CD4-positive, alpha-beta T cell (primary cell): ENCODE measurements around the gene TMEM151B. TPM values are rescaled to one million over a fixed set of nuclear protein-coding genes. Genes with fewer than 3 reads are reported as not detected.
"Not testable (repeated sequence)": the region's sequence is repeated elsewhere in the genome, so short reads cannot be mapped to it uniquely, and the experiment has no call there.

Source experiments
- ATAC-seq: fragments of 200-7000 bp; cut with Tn5 transposase; one replicate; pipeline ENCODE4 v1.10.0; 2022; ENCODE audit warnings: mild to moderate bottlenecking; ENCODE audit not compliant: poor library complexity
- CTCF ChIA-PET: fragments of 350-600 bp; sonication (Branson Sonifier 250); formaldehyde crosslinking; loops from one replicate; lab custom pipeline; 2021; ENCODE audit warnings: antibody characterized with exemption, inconsistent platforms; lab: Charles Lee
- POLR2A ChIA-PET: fragments of 350-600 bp; sonication (Branson Sonifier 250); formaldehyde crosslinking; loops from one replicate; lab custom pipeline; 2021; ENCODE audit warnings: antibody characterized with exemption, inconsistent platforms; lab: Charles Lee
- DNase-seq, 14 experiments: peaks; one replicate each; pipeline ENCODE4 v3.0.0-alpha.2; 2013 to 2020; ENCODE audit warnings: mixed read lengths in 2 of 14
- H3K27ac ChIP-seq, 2 donors: one replicate each; pipeline versions ENCODE4 v1.5.1 to v1.7.0; 2013; ENCODE audit warnings: low read length in 2 of 2, low read depth in 1 of 2, mild to moderate bottlenecking in 1 of 2
- H3K27me3 ChIP-seq, 2 experiments: 1 replicate in 1 of 2; 2 replicates in 1 of 2; pipeline versions ENCODE4 v1.6.1 to v1.7.0; 2013; ENCODE audit warnings: low read length in 2 of 2, control low read depth in 1 of 2, mild to moderate bottlenecking in 1 of 2, moderate library complexity in 1 of 2; ENCODE audit not compliant: insufficient read depth in 2 of 2, control insufficient read depth in 1 of 2
- H3K36me3 ChIP-seq: one replicate; pipeline ENCODE4 v1.6.1; 2013; ENCODE audit warnings: low read length, control low read depth; ENCODE audit not compliant: insufficient read depth
- H3K4me1 ChIP-seq: one replicate; pipeline ENCODE4 v1.6.1; 2013; ENCODE audit warnings: low read length, control low read depth; ENCODE audit not compliant: insufficient read depth
- H3K4me3 ChIP-seq: one replicate; pipeline ENCODE4 v1.5.1; 2013; ENCODE audit warnings: mild to moderate bottlenecking, low read length, moderate library complexity
- H3K9me3 ChIP-seq, 2 experiments: 1 replicate in 1 of 2; 2 replicates in 1 of 2; pipeline versions ENCODE4 v1.6.1 to v1.7.0; 2013; ENCODE audit warnings: low read length in 2 of 2, mild to moderate bottlenecking in 2 of 2, control low read depth in 1 of 2, moderate library complexity in 1 of 2; ENCODE audit not compliant: control insufficient read depth in 1 of 2, insufficient read depth in 1 of 2
- H3K27ac Mint-ChIP-seq: one replicate; pipeline ENCODE4 v1.8.0; 2020; ENCODE audit warnings: mixed read lengths
- H3K27me3 Mint-ChIP-seq: one replicate; pipeline ENCODE4 v1.8.0; 2021; ENCODE audit warnings: mixed read lengths
- H3K36me3 Mint-ChIP-seq: one replicate; pipeline ENCODE4 v1.8.0; 2021; ENCODE audit warnings: low read depth, mixed read lengths
- H3K4me1 Mint-ChIP-seq: one replicate; pipeline ENCODE4 v1.8.0; 2021; ENCODE audit warnings: low read depth, mixed read lengths
- H3K4me3 Mint-ChIP-seq: one replicate; pipeline ENCODE4 v1.8.0; 2020; ENCODE audit warnings: mild to moderate bottlenecking, mixed read lengths
- H3K9me3 Mint-ChIP-seq: one replicate; pipeline ENCODE4 v1.8.0; 2020; ENCODE audit warnings: mixed read lengths
- CTCF ChIP-seq: fragments of 200-600 bp; IDR thresholded peaks from one replicate; pipeline ENCODE4 v1.8.0; 2022; ENCODE audit warnings: antibody characterized with exemption, mild to moderate bottlenecking
- intact Hi-C, 2 experiments: fragments of 100-400 bp; cut with DNase I in 1 of 2; cut with micrococcal nuclease in 1 of 2; formaldehyde crosslinking; loops; one replicate each; pipeline versions ENCODE4 v1.15.1 to v1.9.0; 2023 to 2025; cut with DNase I, micrococcal nuclease
- total RNA-seq, 174 experiments: library from RNA in 2 of 174; stranded (reverse) in 2 of 174; gene quantifications; one replicate each; pipeline ENCODE4 v1.2.3 and lab custom pipeline; 2021 to 2026

TMEM151B gene
- total RNA-seq, 2 experiments from 2014 or later: not detected

- ATAC-seq (no peak), DNase-seq (no peak)
- ChIA-PET CTCF (no interaction called here), POLR2A (no interaction called here)
- no peak overlapping the region for H3K4me3 Mint-ChIP-seq
- Histone ChIP-seq H3K36me3 (no peaks in the 10 kb centered on the region), H3K4me3 (no peak overlapping the region), H3K27me3 (peaks cover 5 to 7% of the 10 kb centered on the region in 2 experiments), H3K9me3 (no peaks in the 10 kb centered on the region), H3K4me1 (no peaks in the 10 kb centered on the region), H3K27ac (no peak overlapping the region)
- H3K9me3 Mint-ChIP-seq: no peaks in the 10 kb centered on the region
- no peaks in the 10 kb centered on the region for H3K36me3 Mint-ChIP-seq
- H3K4me1 Mint-ChIP-seq: no peaks in the 10 kb centered on the region
- TF ChIP-seq CTCF: no peak
- H3K27ac Mint-ChIP-seq: no peak overlapping the region
- intact Hi-C loops: no loop called here
- peaks cover 14% of the 10 kb centered on the region for H3K27me3 Mint-ChIP-seq
Observed at GRCh38 chr6:44349904-44350649, 79.8 kb downstream of the TMEM151B start.

GRCh38 chr6:44350650-44350994 is 80.4 kb downstream of the TMEM151B start:
- intact Hi-C loops: not testable (repeated sequence)

GRCh38 chr6:44352259-44352658 is 82.0 kb downstream of the TMEM151B start:
- no peak for TF ChIP-seq CTCF
- intact Hi-C loops: no loop called here
- no peaks in the 10 kb centered on the region for H3K4me1 ChIP-seq
- ChIA-PET POLR2A (no interaction called here), CTCF (interaction anchor here (1.6 kb wide), 1 partner anchor 9 kb away, joined by 3 read pairs; no protein-coding TSS in a partner anchor)
- Mint-ChIP-seq H3K4me1 (no peaks in the 10 kb centered on the region), H3K27me3 (peaks cover 5% of the 10 kb centered on the region), H3K36me3 (no peaks in the 10 kb centered on the region), H3K27ac (no peak overlapping the region), H3K9me3 (peaks cover 2% of the 10 kb centered on the region), H3K4me3 (no peak overlapping the region)
- H3K27me3 ChIP-seq: peaks cover 0 to 4% of the 10 kb centered on the region in 2 experiments
- no peak for ATAC-seq
- DNase-seq: no peak
- H3K9me3 ChIP-seq: no peaks in the 10 kb centered on the region
- H3K27ac ChIP-seq: no peak overlapping the region
- H3K4me3 ChIP-seq: no peak overlapping the region
- no peaks in the 10 kb centered on the region for H3K36me3 ChIP-seq

More at GRCh38 chr6:44350650-44350994, 80.4 kb downstream of the TMEM151B start:
- H3K9me3 ChIP-seq, DNase-seq, H3K4me1 Mint-ChIP-seq, H3K27me3 Mint-ChIP-seq, H3K4me3 ChIP-seq, H3K9me3 Mint-ChIP-seq, CTCF ChIA-PET, H3K27ac Mint-ChIP-seq, H3K27me3 ChIP-seq, H3K4me3 Mint-ChIP-seq, H3K36me3 ChIP-seq, H3K36me3 Mint-ChIP-seq, POLR2A ChIA-PET, H3K4me1 ChIP-seq, H3K27ac ChIP-seq, ATAC-seq: not testable (repeated sequence)
